ENCODE results near the gene PANK4.
"Not testable (repeated sequence)": the region's sequence is repeated elsewhere in the genome, so short reads cannot be mapped to it uniquely, and the experiment has no call there.

Gene PANK4

GRCh38 chr1:2460203-2460602 lies 66.2 kb downstream of the PANK4 start:
- DNase-seq (ENCODE audit: low read depth): no peak

- DNase-seq (ENCODE audit: low read depth): no peak
Measured at GRCh38 chr1:2459757-2460156, 66.6 kb downstream of the PANK4 start.

GRCh38 chr1:2459102-2459753 lies 67.2 kb downstream of the PANK4 start:
- DNase-seq (ENCODE audit: low read depth): not testable (repeated sequence)

GRCh38 chr1:2458687-2459086 lies 67.7 kb downstream of the PANK4 start:
- DNase-seq (ENCODE audit: low read depth): no peak
